ENCODE data around the gene HYOU1. TPM values are rescaled to one million over a fixed set of nuclear protein-coding genes. Genes with fewer than 3 reads are reported as not detected.
"Not testable (repeated sequence)": the region's sequence is repeated elsewhere in the genome, so short reads cannot be mapped to it uniquely, and the experiment has no call there.

HYOU1 gene
- total RNA-seq, 1 experiment from 2014 or later, result 27.3 TPM

- Histone ChIP-seq H3K4me3 (ENCODE audit: low read length) (peak within 1 kb of the TSS; percentile 71), H2AFZ (ENCODE audit: low read length) (0 out of 2 replicates have a peak within 1 kb of the TSS, but pooled peaks have one; percentile 23), H3K27me3 (ENCODE audit: low read length) (no peaks in the 10 kb centered on the region), H3K9ac (ENCODE audit: low read length) (peak within 1 kb of the TSS; percentile 73), H3K9me2 (replicated peaks; ENCODE audit: insufficient read depth, low read length) (no peaks in the 10 kb centered on the region), H3K79me2 (ENCODE audit: low read length) (peaks cover 23% of the 10 kb centered on the region), H4K20me1 (ENCODE audit: insufficient read depth, low read depth, low read length) (no peaks in the 10 kb centered on the region), H3K4me1 (ENCODE audit: low read length) (peaks cover 8% of the 10 kb centered on the region), H3K36me3 (ENCODE audit: insufficient read depth, low read length) (no peaks in the 10 kb centered on the region), H3K27ac (ENCODE audit: low read length) (no peak within 1 kb of the TSS; the same call in 1 of the 2 replicates), H3K4me2 (ENCODE audit: low read depth, low read length, poor library complexity, severe bottlenecking) (peak within 1 kb of the TSS; percentile 61), H3K9me3 (ENCODE audit: low read length) (no peaks in the 10 kb centered on the region)
- peak; percentile 95 for DNase-seq
Measured at GRCh38 chr11:119067371-119068222, 10.6 kb upstream of the HYOU1 start, which contains the start of gene VPS11. Gene VPS11, plus strand, starts transcription at chr11:119067818. Its CDS starts 6 bp downstream, at chr11:119067824.

- H3K9me2 ChIP-seq (replicated peaks; ENCODE audit: insufficient read depth, low read length), result no peaks in the 10 kb centered on the region
- H2AFZ ChIP-seq (ENCODE audit: low read length), result no peak overlapping the region
- H3K4me1 ChIP-seq (ENCODE audit: low read length), result peaks cover 8% of the 10 kb centered on the region
- H3K36me3 ChIP-seq (ENCODE audit: insufficient read depth, low read length), result no peaks in the 10 kb centered on the region
- no peak overlapping the region for H3K27ac ChIP-seq (ENCODE audit: low read length)
- no peaks in the 10 kb centered on the region for H4K20me1 ChIP-seq (ENCODE audit: insufficient read depth, low read depth, low read length)
- H3K4me2 ChIP-seq (ENCODE audit: low read depth, low read length, poor library complexity, severe bottlenecking), result no peak overlapping the region
- H3K79me2 ChIP-seq (ENCODE audit: low read length), result peaks cover 23% of the 10 kb centered on the region
- no peaks in the 10 kb centered on the region for H3K27me3 ChIP-seq (ENCODE audit: low read length)
- DNase-seq, result peak; percentile 68
- H3K4me3 ChIP-seq (ENCODE audit: low read length), result no peak overlapping the region
- H3K9me3 ChIP-seq (ENCODE audit: low read length), result no peaks in the 10 kb centered on the region
- H3K9ac ChIP-seq (ENCODE audit: low read length), result no peak overlapping the region
Measured at GRCh38 chr11:119065369-119065768, 8.4 kb upstream of the HYOU1 start.

GRCh38 chr11:119062779-119063178 lies 5.8 kb upstream of the HYOU1 start:
- H3K4me1 ChIP-seq (ENCODE audit: low read length), result peaks cover 14% of the 10 kb centered on the region

DNA sequence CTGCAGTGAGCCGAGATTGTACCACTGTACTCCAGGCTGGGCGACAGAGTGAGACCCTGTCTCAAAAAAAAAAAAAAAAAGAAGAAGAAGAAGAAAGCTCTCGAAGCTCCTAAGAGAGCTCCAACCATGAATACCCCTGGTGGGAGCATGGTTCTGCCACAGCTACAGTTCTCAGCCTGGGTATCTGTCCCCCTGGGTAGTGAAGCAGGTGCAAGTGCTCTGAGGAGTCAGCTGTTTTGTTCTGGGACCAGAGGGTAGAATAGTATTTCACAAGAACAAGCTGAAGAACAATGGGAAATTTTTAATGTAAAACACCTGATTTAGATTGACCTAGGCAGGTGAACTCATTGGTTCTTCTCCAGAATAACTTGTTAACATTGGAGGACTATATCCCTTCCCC lies 4.3 kb upstream of the HYOU1 start:
- no peaks in the 10 kb centered on the region for H3K27me3 ChIP-seq (ENCODE audit: low read length)
- H3K9ac ChIP-seq (ENCODE audit: low read length), result no peak overlapping the region
- no peaks in the 10 kb centered on the region for H4K20me1 ChIP-seq (ENCODE audit: insufficient read depth, low read depth, low read length)
- H3K9me3 ChIP-seq (ENCODE audit: low read length), result no peaks in the 10 kb centered on the region
- no peaks in the 10 kb centered on the region for H3K36me3 ChIP-seq (ENCODE audit: insufficient read depth, low read length)
- H2AFZ ChIP-seq (ENCODE audit: low read length), result no peak overlapping the region
- H3K4me1 ChIP-seq (ENCODE audit: low read length), result peaks cover 10% of the 10 kb centered on the region
- H3K79me2 ChIP-seq (ENCODE audit: low read length), result peaks cover 21% of the 10 kb centered on the region
- H3K4me3 ChIP-seq (ENCODE audit: low read length), result no peak overlapping the region
- H3K4me2 ChIP-seq (ENCODE audit: low read depth, low read length, poor library complexity, severe bottlenecking), result no peak overlapping the region
- no peak for DNase-seq
- H3K9me2 ChIP-seq (replicated peaks; ENCODE audit: insufficient read depth, low read length), result no peaks in the 10 kb centered on the region
- H3K27ac ChIP-seq (ENCODE audit: low read length), result no peak overlapping the region

More at GRCh38 chr11:119062779-119063178, 5.8 kb upstream of the HYOU1 start:
- no peaks in the 10 kb centered on the region for H3K9me2 ChIP-seq (replicated peaks; ENCODE audit: insufficient read depth, low read length)
- H2AFZ ChIP-seq (ENCODE audit: low read length), result no peak overlapping the region
- H3K36me3 ChIP-seq (ENCODE audit: insufficient read depth, low read length), result no peaks in the 10 kb centered on the region
- no peak overlapping the region for H3K9ac ChIP-seq (ENCODE audit: low read length)
- H3K27me3 ChIP-seq (ENCODE audit: low read length), result no peaks in the 10 kb centered on the region
- no peak overlapping the region for H3K27ac ChIP-seq (ENCODE audit: low read length)
- H3K79me2 ChIP-seq (ENCODE audit: low read length), result peaks cover 16% of the 10 kb centered on the region
- no peak for DNase-seq
- H3K9me3 ChIP-seq (ENCODE audit: low read length), result no peaks in the 10 kb centered on the region
- no peak overlapping the region for H3K4me2 ChIP-seq (ENCODE audit: low read depth, low read length, poor library complexity, severe bottlenecking)
- no peak overlapping the region for H3K4me3 ChIP-seq (ENCODE audit: low read length)
- no peaks in the 10 kb centered on the region for H4K20me1 ChIP-seq (ENCODE audit: insufficient read depth, low read depth, low read length)

DNA sequence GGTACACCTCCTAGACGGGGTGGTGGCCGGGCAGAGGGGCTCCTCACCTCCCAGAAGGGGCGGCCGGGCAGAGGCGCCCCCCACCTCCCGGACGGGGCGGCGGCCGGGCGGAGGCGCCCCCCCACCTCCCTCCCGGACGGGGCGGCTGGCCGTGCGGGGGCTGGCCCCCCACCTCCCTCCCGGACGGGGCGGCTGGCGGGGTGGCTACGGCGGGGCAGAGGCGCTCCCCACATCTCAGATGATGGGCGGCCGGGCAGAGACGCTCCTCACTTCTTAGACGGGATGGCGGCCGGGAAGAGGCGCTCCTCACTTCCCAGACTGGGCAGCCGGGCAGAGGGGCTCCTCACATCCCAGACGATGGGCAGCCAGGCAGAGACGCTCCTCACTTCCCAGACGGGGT lies 2.1 kb upstream of the HYOU1 start:
- peaks cover 15% of the 10 kb centered on the region for H3K4me1 ChIP-seq (ENCODE audit: low read length)
- H3K4me2 ChIP-seq (ENCODE audit: low read depth, low read length, poor library complexity, severe bottlenecking); H3K27ac ChIP-seq (ENCODE audit: low read length); H3K4me3 ChIP-seq (ENCODE audit: low read length); H3K9ac ChIP-seq (ENCODE audit: low read length); H4K20me1 ChIP-seq (ENCODE audit: insufficient read depth, low read depth, low read length); H3K27me3 ChIP-seq (ENCODE audit: low read length); H3K9me3 ChIP-seq (ENCODE audit: low read length); DNase-seq; H3K36me3 ChIP-seq (ENCODE audit: insufficient read depth, low read length); H3K9me2 ChIP-seq (replicated peaks; ENCODE audit: insufficient read depth, low read length); H2AFZ ChIP-seq (ENCODE audit: low read length): not testable (repeated sequence)
- H3K79me2 ChIP-seq (ENCODE audit: low read length), result peaks cover 25% of the 10 kb centered on the region

GRCh38 chr11:119056421-119056999 lies 495 bp downstream of the HYOU1 start:
- peaks cover 15% of the 10 kb centered on the region for H3K4me1 ChIP-seq (ENCODE audit: low read length)
- H3K9me3 ChIP-seq (ENCODE audit: low read length), result no peaks in the 10 kb centered on the region
- peak; percentile 46 for DNase-seq
- H3K4me2 ChIP-seq (ENCODE audit: low read depth, low read length, poor library complexity, severe bottlenecking), result peak overlapping the region; percentile 84
- peak overlapping the region; percentile 84 for H3K9ac ChIP-seq (ENCODE audit: low read length)
- H3K4me3 ChIP-seq (ENCODE audit: low read length), result peak overlapping the region; percentile 82
- no peaks in the 10 kb centered on the region for H4K20me1 ChIP-seq (ENCODE audit: insufficient read depth, low read depth, low read length)
- H3K9me2 ChIP-seq (replicated peaks; ENCODE audit: insufficient read depth, low read length), result no peaks in the 10 kb centered on the region
- H3K27me3 ChIP-seq (ENCODE audit: low read length), result no peaks in the 10 kb centered on the region
- H3K27ac ChIP-seq (ENCODE audit: low read length), result peak overlapping the region; percentile 35; the same call in 1 of the 2 replicates
- H2AFZ ChIP-seq (ENCODE audit: low read length), result no peak overlapping the region
- H3K79me2 ChIP-seq (ENCODE audit: low read length), result peaks cover 25% of the 10 kb centered on the region
- H3K36me3 ChIP-seq (ENCODE audit: insufficient read depth, low read length), result no peaks in the 10 kb centered on the region

DNA sequence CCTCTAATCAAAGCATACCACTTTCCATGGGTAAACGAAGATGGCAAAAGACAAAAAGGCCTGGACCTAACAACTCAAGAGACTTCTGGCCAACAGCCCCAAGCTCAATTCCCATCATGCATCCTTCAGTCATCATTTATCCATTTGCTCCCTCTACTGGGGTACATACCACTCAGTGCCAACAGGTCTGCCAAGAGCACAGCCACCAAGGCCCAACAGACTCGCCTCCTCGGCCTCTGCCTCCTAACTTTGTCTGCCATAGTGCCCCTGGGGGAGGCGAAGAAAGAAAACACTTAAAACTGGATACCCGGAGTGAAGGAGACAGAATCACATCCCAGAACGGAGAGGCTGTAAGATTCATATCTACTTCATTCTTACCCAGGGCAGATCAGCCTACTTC lies 1.1 kb downstream of the HYOU1 start:
- Histone ChIP-seq H3K27me3 (ENCODE audit: low read length) (no peaks in the 10 kb centered on the region), H3K4me3 (ENCODE audit: low read length) (peak overlapping the region; percentile 82), H2AFZ (ENCODE audit: low read length) (no peak overlapping the region)

DNA sequence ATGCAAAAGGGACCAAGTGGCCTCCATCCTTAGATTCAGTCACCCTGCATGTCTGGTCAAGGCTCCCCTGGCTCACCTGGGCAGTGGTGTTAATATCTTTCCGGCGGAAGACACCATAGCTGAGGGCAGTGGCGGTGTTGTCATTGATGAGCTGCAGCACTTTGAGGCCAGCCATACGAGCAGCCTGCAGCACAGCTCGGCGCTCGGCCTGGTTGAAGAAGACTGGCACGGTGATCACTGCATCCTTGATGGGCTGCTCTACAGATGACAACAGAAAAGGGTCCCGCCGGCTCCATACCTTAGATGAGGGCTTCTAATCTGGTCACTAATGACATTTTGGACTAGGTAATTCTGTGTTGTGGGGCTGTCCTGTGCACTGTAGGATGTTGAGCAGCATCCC lies 2.6 kb downstream of the HYOU1 start:
- Histone ChIP-seq H3K27ac (ENCODE audit: low read length) (no peak overlapping the region), H3K79me2 (ENCODE audit: low read length) (peaks cover 25% of the 10 kb centered on the region), H3K9me3 (ENCODE audit: low read length) (no peaks in the 10 kb centered on the region), H2AFZ (ENCODE audit: low read length) (no peak overlapping the region), H3K9ac (ENCODE audit: low read length) (no peak overlapping the region), H3K4me3 (ENCODE audit: low read length) (no peak overlapping the region), H3K4me2 (ENCODE audit: low read depth, low read length, poor library complexity, severe bottlenecking) (no peak overlapping the region), H3K9me2 (replicated peaks; ENCODE audit: insufficient read depth, low read length) (no peaks in the 10 kb centered on the region), H3K4me1 (ENCODE audit: low read length) (peaks cover 15% of the 10 kb centered on the region), H3K36me3 (ENCODE audit: insufficient read depth, low read length) (no peaks in the 10 kb centered on the region), H4K20me1 (ENCODE audit: insufficient read depth, low read depth, low read length) (no peaks in the 10 kb centered on the region), H3K27me3 (ENCODE audit: low read length) (no peaks in the 10 kb centered on the region)
- no peak for DNase-seq

More for the DNA sequence above, 1.1 kb downstream of the HYOU1 start:
- no peaks in the 10 kb centered on the region for H3K36me3 ChIP-seq (ENCODE audit: insufficient read depth, low read length)
- H3K27ac ChIP-seq (ENCODE audit: low read length), result peak overlapping the region; percentile 35; the same call in 1 of the 2 replicates
- peak overlapping the region; percentile 84 for H3K4me2 ChIP-seq (ENCODE audit: low read depth, low read length, poor library complexity, severe bottlenecking)
- H3K79me2 ChIP-seq (ENCODE audit: low read length), result peaks cover 25% of the 10 kb centered on the region
- H3K9me3 ChIP-seq (ENCODE audit: low read length), result no peaks in the 10 kb centered on the region
- H3K9me2 ChIP-seq (replicated peaks; ENCODE audit: insufficient read depth, low read length), result no peaks in the 10 kb centered on the region
- H4K20me1 ChIP-seq (ENCODE audit: insufficient read depth, low read depth, low read length), result no peaks in the 10 kb centered on the region
- DNase-seq, result peak; percentile 70
- peak overlapping the region; percentile 84 for H3K9ac ChIP-seq (ENCODE audit: low read length)
- peaks cover 15% of the 10 kb centered on the region for H3K4me1 ChIP-seq (ENCODE audit: low read length)

All from Karpas-422 (cell line).